ENCODE measurements around the gene NAGPA. TPM values are rescaled to one million over a fixed set of nuclear protein-coding genes. Genes with fewer than 3 reads are reported as not detected.
A peak's percentile ranks its signal among the peaks of the same experiment; 100 is the strongest.

The NAGPA gene
- total and polyA plus RNA-seq, 2 of the 8 experiments (the other 6 are each of a cell fraction or from before 2014, with no cell fraction given) = 10.1 to 13.2 TPM

- no peak for FAIRE-seq
- POLR2A ChIA-PET (ENCODE audit: partially characterized antibody) = interaction anchor here (0.9 to 1.4 kb wide), 4 partner anchors 9 to 90 kb away, joined by 3 to 4 read pairs (median 3); partner anchors contain the start of gene ALG1
- peak overlapping the region; percentile 53; the same call in 1 of the 2 replicates for H2BK12ac ChIP-seq (ENCODE audit: low read depth, low read length)
These were observed 51.5 kb downstream of the NAGPA start for GRCh38 chr16:4982056-4982867.

More at GRCh38 chr16:4982056-4982867, 51.5 kb downstream of the NAGPA start:
- H4K8ac ChIP-seq (ENCODE audit: extremely low read depth, insufficient read depth, low read length) = no peak overlapping the region; the same call in 1 of the 2 replicates
- no peaks in the 10 kb centered on the region for H4K20me1 ChIP-seq (replicated peaks in 1 of 2; ENCODE audit: control insufficient read depth in 1 of 2, insufficient read depth in 2 of 2, low read length in 2 of 2)
- no peak overlapping the region for H3K4me3 ChIP-seq (ENCODE audit: extremely low read depth in 1 of 4, insufficient read depth in 2 of 4, low read depth in 3 of 4, low read length in 4 of 4)
- no peaks in the 10 kb centered on the region for H3K79me1 ChIP-seq (ENCODE audit: low read depth, low read length)
- no peak overlapping the region for H3K18ac ChIP-seq (ENCODE audit: extremely low read depth, low read length)
- H2BK5ac ChIP-seq (ENCODE audit: low read depth, low read length) = no peak overlapping the region
- CTCF ChIA-PET (ENCODE audit: partially characterized antibody) = interaction anchor here (1.0 to 1.2 kb wide), 2 partner anchors 20 to 24 kb away, joined by 3 read pairs; no protein-coding TSS in a partner anchor
- H3K23me2 ChIP-seq (ENCODE audit: low read depth, low read length) = peaks cover under 1% of the 10 kb centered on the region; the same call in 1 of the 2 replicates
- no peak overlapping the region; the same call in 1 of the 2 replicates for H2AFZ ChIP-seq (ENCODE audit: low read length)
- no peak overlapping the region for H2BK120ac ChIP-seq (replicated peaks; ENCODE audit: low read depth, low read length)
- 81% methylated on average over 19 of the region's 20 CpGs; no CpG with 5 or more reads in 1 of the 2 experiments for WGBS, 2 experiments (ENCODE audit: extremely low coverage in 1 of 2, insufficient coverage in 1 of 2, insufficient read length in 1 of 2, insufficient replicate concordance in 2 of 2, low coverage in 1 of 2, low lambda C conversion rate in 2 of 2, missing lambda C conversion rate in 1 of 2)
- H3K4me2 ChIP-seq (ENCODE audit: insufficient read depth in 1 of 2, low read depth in 2 of 2, low read length in 2 of 2) = no peak overlapping the region; a peak in 1 of 4 replicates
- no peak overlapping the region for H3K56ac ChIP-seq (replicated peaks; ENCODE audit: insufficient read length, low read depth, low read length)
- no peak overlapping the region for H3K23ac ChIP-seq (ENCODE audit: insufficient read length)
- H3K27ac ChIP-seq (ENCODE audit: low read depth, low read length) = no peak overlapping the region
- H3K79me2 ChIP-seq (ENCODE audit: control insufficient read depth in 1 of 2, insufficient read depth in 2 of 2, low read length in 2 of 2) = no peaks in the 10 kb centered on the region
- TF ChIP-seq MAFK (IDR thresholded peaks at IDR 0.05; ENCODE audit: low read depth, low read length) (no peak), TBP (IDR thresholded peaks at IDR 0.05; ENCODE audit: low read depth, low read length) (no peak)
- peaks cover 0 to 8% (median 3%) of the 10 kb centered on the region in 4 experiments; a peak in 4 of 7 replicates for H3K27me3 ChIP-seq (replicated peaks in 1 of 4; ENCODE audit: control insufficient read depth in 3 of 4, extremely low read depth in 1 of 4, insufficient read depth in 3 of 4, low read length in 3 of 4)
- H3K9me3 ChIP-seq (ENCODE audit: insufficient read depth in 2 of 2, low read depth in 1 of 2, low read length in 1 of 2) = no peaks in the 10 kb centered on the region
- H3K4ac ChIP-seq (replicated peaks; ENCODE audit: insufficient read length, low read depth, low read length) = no peak overlapping the region
- H2BK15ac ChIP-seq (ENCODE audit: low read length) = no peak overlapping the region
- no peak overlapping the region for H2AK5ac ChIP-seq (ENCODE audit: low read depth, low read length)
- H4K91ac ChIP-seq (replicated peaks; ENCODE audit: insufficient read length, low read length) = no peak overlapping the region
- H4K5ac ChIP-seq (ENCODE audit: insufficient read length, low read depth, low read length) = no peak overlapping the region
- no peak overlapping the region for H3K14ac ChIP-seq (ENCODE audit: insufficient read length)
- no peak overlapping the region; the same call in 1 of the 2 replicates for H2BK20ac ChIP-seq (ENCODE audit: low read length)
- H3K9ac ChIP-seq (replicated peaks in 1 of 4; ENCODE audit: extremely low read depth in 1 of 4, low read depth in 3 of 4, low read length in 3 of 4) = no peak overlapping the region
- no peaks in the 10 kb centered on the region for H3K36me3 ChIP-seq (ENCODE audit: control insufficient read depth in 2 of 4, insufficient read depth in 4 of 4, low read length in 3 of 4)
- DNase-seq (ENCODE audit: low read depth in 1 of 2, low spot score in 2 of 2) = no peak
- peaks cover 0 to 5% (median 4%) of the 10 kb centered on the region in 4 experiments; a peak in 6 of 7 replicates for H3K4me1 ChIP-seq (replicated peaks in 1 of 4; ENCODE audit: control insufficient read depth in 3 of 4, insufficient read depth in 4 of 4, low read length in 3 of 4)

All from H1 (cell line).